H9 (cell line): ENCODE data around the gene ARR3. TPM values are rescaled to one million over a fixed set of nuclear protein-coding genes. Genes with fewer than 3 reads are reported as not detected.

Source experiments
- DNase-seq: peaks from one replicate; pipeline ENCODE4 v3.0.0-alpha.2; 2017
- H2AFZ ChIP-seq: one replicate; pipeline ENCODE4 v1.6.1; 2013; ENCODE audit warnings: mild to moderate bottlenecking, low read length, control low read depth, moderate library complexity
- H2AK5ac ChIP-seq: 2 replicates; pipeline ENCODE4 v1.6.1; 2013; ENCODE audit warnings: low read length, control low read depth, mixed read lengths; ENCODE audit not compliant: insufficient read length
- H2BK120ac ChIP-seq: one replicate; pipeline ENCODE4 v1.6.1; 2013; ENCODE audit warnings: low read depth, mild to moderate bottlenecking, low read length, control low read depth, inconsistent platforms; ENCODE audit not compliant: poor library complexity, severe bottlenecking
- H2BK12ac ChIP-seq: 2 replicates; pipeline ENCODE4 v1.6.1; 2013; ENCODE audit warnings: low read length, control low read depth, mixed read lengths, low read depth; ENCODE audit not compliant: insufficient read length
- H2BK15ac ChIP-seq: 2 replicates; pipeline ENCODE4 v1.6.1; 2013; ENCODE audit warnings: low read depth, low read length, control low read depth
- H2BK20ac ChIP-seq: one replicate; pipeline ENCODE4 v1.6.1; 2013; ENCODE audit warnings: low read depth, mild to moderate bottlenecking, low read length, control low read depth, inconsistent platforms; ENCODE audit not compliant: poor library complexity, severe bottlenecking
- H2BK5ac ChIP-seq: 2 replicates; pipeline ENCODE4 v1.6.1; 2013; ENCODE audit warnings: low read length, control low read depth, mixed read lengths; ENCODE audit not compliant: insufficient read length
- H3K14ac ChIP-seq: 2 replicates; pipeline ENCODE4 v1.6.1; 2013; ENCODE audit warnings: low read length, control low read depth; ENCODE audit not compliant: insufficient read depth
- H3K18ac ChIP-seq: 2 replicates; pipeline ENCODE4 v1.6.1; 2013; ENCODE audit warnings: low read depth, mild to moderate bottlenecking, mixed read lengths, low read length, control low read depth; ENCODE audit not compliant: insufficient read length
- H3K23ac ChIP-seq: 2 replicates; pipeline ENCODE4 v1.6.1; 2013; ENCODE audit warnings: low read length, control low read depth, mixed read lengths, low read depth; ENCODE audit not compliant: insufficient read length
- H3K23me2 ChIP-seq: 2 replicates; pipeline ENCODE4 v1.6.1; 2013; ENCODE audit warnings: low read depth, mild to moderate bottlenecking, mixed read lengths, low read length, control low read depth; ENCODE audit not compliant: insufficient read length, poor library complexity, severe bottlenecking
- H3K27ac ChIP-seq: 2 replicates; pipeline ENCODE4 v1.5.1; 2013; ENCODE audit warnings: low read length, control low read depth, mixed read lengths, low read depth; ENCODE audit not compliant: insufficient read length
- H3K27me3 ChIP-seq: 2 replicates; pipeline ENCODE4 v1.6.1; 2013; ENCODE audit warnings: low read length, control low read depth, inconsistent platforms; ENCODE audit not compliant: insufficient read depth
- H3K4ac ChIP-seq: 2 replicates; pipeline ENCODE4 v1.6.1; 2013; ENCODE audit warnings: low read depth, mild to moderate bottlenecking, control low read depth, inconsistent platforms, low read length, moderate library complexity
- H3K4me1 ChIP-seq: 2 replicates; pipeline ENCODE4 v1.6.1; 2013; ENCODE audit warnings: low read length, control low read depth, inconsistent platforms; ENCODE audit not compliant: insufficient read depth
- H3K4me2 ChIP-seq: 2 replicates; pipeline ENCODE4 v1.6.1; 2013; ENCODE audit warnings: low read length, control low read depth, mixed read lengths; ENCODE audit not compliant: insufficient read length, insufficient read depth
- H3K56ac ChIP-seq: 2 replicates; pipeline ENCODE4 v1.6.1; 2013; ENCODE audit warnings: low read depth, mild to moderate bottlenecking, mixed read lengths, low read length, control low read depth; ENCODE audit not compliant: insufficient read length
- H3K79me1 ChIP-seq: 2 replicates; pipeline ENCODE4 v1.6.1; 2013; ENCODE audit warnings: low read depth, mild to moderate bottlenecking, moderate library complexity, low read length, control low read depth, inconsistent platforms; ENCODE audit not compliant: insufficient read depth, poor library complexity, severe bottlenecking
- H3K79me2 ChIP-seq: 2 replicates; pipeline ENCODE4 v1.6.1; 2013; ENCODE audit warnings: low read length, control low read depth, inconsistent platforms; ENCODE audit not compliant: insufficient read depth
- H3K9ac ChIP-seq: 2 replicates; pipeline ENCODE4 v1.6.1; 2013; ENCODE audit warnings: low read length, control low read depth, mixed read lengths; ENCODE audit not compliant: insufficient read length; ENCODE audit errors: extremely low read depth
- H3K9me3 ChIP-seq: one replicate; pipeline ENCODE4 v1.6.1; 2013; ENCODE audit warnings: low read depth, low read length, inconsistent platforms; ENCODE audit not compliant: control insufficient read depth
- H3T11ph ChIP-seq: one replicate; pipeline ENCODE4 v1.6.1; 2013; ENCODE audit warnings: mild to moderate bottlenecking, low read length, control low read depth, inconsistent platforms
- H4K20me1 ChIP-seq: one replicate; pipeline ENCODE4 v1.6.1; 2013; ENCODE audit not compliant: control insufficient read depth, insufficient read length, insufficient read depth
- H4K5ac ChIP-seq: 2 replicates; pipeline ENCODE4 v1.6.1; 2013; ENCODE audit warnings: low read depth, mild to moderate bottlenecking, mixed read lengths, low read length, control low read depth; ENCODE audit not compliant: insufficient read length
- H4K8ac ChIP-seq: replicated peaks from 2 replicates; pipeline ENCODE4 v1.6.1; 2013; ENCODE audit warnings: low read length, control low read depth, mixed read lengths, low read depth; ENCODE audit not compliant: insufficient read length
- H4K91ac ChIP-seq: 2 replicates; pipeline ENCODE4 v1.6.1; 2013; ENCODE audit warnings: low read depth, mild to moderate bottlenecking, moderate library complexity, mixed read lengths, low read length, control low read depth; ENCODE audit not compliant: insufficient read length
- H3K27ac Mint-ChIP-seq, 3 experiments: 2 replicates in 2 of 3; 3 replicates in 1 of 3; pipeline ENCODE4 v1.8.0; 2020 to 2021; ENCODE audit warnings: mixed read lengths in 3 of 3, mild to moderate bottlenecking in 1 of 3, moderate library complexity in 1 of 3
- H3K27me3 Mint-ChIP-seq: 2 replicates; pipeline ENCODE4 v1.8.0; 2021; ENCODE audit warnings: low read depth, mild to moderate bottlenecking, moderate library complexity, mixed read lengths
- H3K36me3 Mint-ChIP-seq, 3 experiments: 2 replicates in 2 of 3; 3 replicates in 1 of 3; pipeline ENCODE4 v1.8.0; 2020 to 2021; ENCODE audit warnings: low read depth in 3 of 3, mixed read lengths in 3 of 3; ENCODE audit not compliant: insufficient read depth in 1 of 3
- H3K4me1 Mint-ChIP-seq, 2 experiments: 2 replicates each; pipeline ENCODE4 v1.8.0; 2020; ENCODE audit warnings: mixed read lengths in 2 of 2
- H3K4me3 Mint-ChIP-seq, 2 experiments: 2 replicates in 1 of 2; 3 replicates in 1 of 2; pipeline ENCODE4 v1.8.0; 2020 to 2021; ENCODE audit warnings: mild to moderate bottlenecking in 2 of 2, mixed read lengths in 2 of 2, moderate library complexity in 1 of 2
- H3K9me3 Mint-ChIP-seq, 2 experiments: 2 replicates in 1 of 2; 3 replicates in 1 of 2; pipeline ENCODE4 v1.8.0; 2020; ENCODE audit warnings: mild to moderate bottlenecking in 2 of 2, mixed read lengths in 2 of 2, moderate library complexity in 1 of 2
- CTCF ChIP-seq: fragments of 200-600 bp; sonication (generic); conservative IDR thresholded peaks from 3 replicates; pipeline ENCODE4 v1.8.0; 2021; ENCODE audit warnings: antibody characterized with exemption, mild to moderate bottlenecking
- WGBS: extraction: QIAGEN DNeasy Blood & Tissue Kit; methylation state at CpG from one replicate; pipeline ENCODE4 v1.1.7; 2013; ENCODE audit warnings: missing lambda C conversion rate, low lambda C conversion rate, mixed read lengths; ENCODE audit not compliant: insufficient read length; ENCODE audit errors: extremely low coverage; 5-methylcytosine and 5-hydroxymethylcytosine counted together
- total RNA-seq: library from RNA; stranded (reverse); gene quantifications from 2 replicates; pipeline ENCODE4 v1.2.1, GENCODE V29; 2021

The ARR3 gene
- total RNA-seq, 1 experiment from 2014 or later = not detected

- H3K79me2 ChIP-seq = no peaks in the 10 kb centered on the region
- Mint-ChIP-seq H3K4me3 (no peak overlapping the region), H3K27ac (no peak overlapping the region), H3K4me1 (no peaks in the 10 kb centered on the region), H3K27me3 (no peaks in the 10 kb centered on the region), H3K9me3 (peaks cover 36 to 39% of the 10 kb centered on the region in 2 experiments), H3K36me3 (peaks cover 2 to 12% (median 8%) of the 10 kb centered on the region in 3 experiments; a peak in 3 of 7 replicates)
- no peaks in the 10 kb centered on the region for H3K23me2 ChIP-seq
- no peaks in the 10 kb centered on the region for H3K79me1 ChIP-seq
- H3K4ac ChIP-seq = no peak overlapping the region
- H3K23ac ChIP-seq = no peak overlapping the region
- H4K20me1 ChIP-seq = no peaks in the 10 kb centered on the region
- no peaks in the 10 kb centered on the region for H3K4me1 ChIP-seq
- no peak for TF ChIP-seq CTCF
- no peak overlapping the region for H2BK20ac ChIP-seq
- H3K4me2 ChIP-seq = no peak overlapping the region
- no peak overlapping the region for H4K8ac ChIP-seq
- no peak overlapping the region for H3K27ac ChIP-seq
- DNase-seq = no peak
- H2AK5ac ChIP-seq = no peak overlapping the region
- H2BK12ac ChIP-seq = no peak overlapping the region
- no CpG with 5 or more reads among the region's 2 CpGs for WGBS
- H4K91ac ChIP-seq = no peak overlapping the region
- no peak overlapping the region for H2BK120ac ChIP-seq
- no peak overlapping the region for H3K9ac ChIP-seq
- H2BK15ac ChIP-seq = no peak overlapping the region
- H3K56ac ChIP-seq = no peak overlapping the region
- no peak overlapping the region for H4K5ac ChIP-seq
- no peak overlapping the region for H3T11ph ChIP-seq
- no peak overlapping the region for H3K18ac ChIP-seq
- no peak overlapping the region for H3K14ac ChIP-seq
- no peak overlapping the region for H2BK5ac ChIP-seq
- no peak overlapping the region for H2AFZ ChIP-seq
- H3K27me3 ChIP-seq = no peaks in the 10 kb centered on the region
- peaks cover 23% of the 10 kb centered on the region for H3K9me3 ChIP-seq
These were observed 56.2 kb downstream of the ARR3 start for GRCh38 chrX:70324326-70324725.
